CD4-positive, alpha-beta memory T cell (primary cell): ENCODE measurements around the gene GP2. TPM values are rescaled to one million over a fixed set of nuclear protein-coding genes. Genes with fewer than 3 reads are reported as not detected.

ENCODE experiments used
- CTCF ChIA-PET: fragments of 350-600 bp; sonication (Branson Sonifier 250); formaldehyde crosslinking; loops from one replicate; lab custom pipeline; 2021; ENCODE audit warnings: inconsistent platforms; ENCODE audit not compliant: partially characterized antibody; lab: Charles Lee
- POLR2A ChIA-PET: fragments of 350-600 bp; sonication (Branson Sonifier 250); formaldehyde crosslinking; loops from one replicate; lab custom pipeline; 2021; ENCODE audit not compliant: partially characterized antibody; lab: Charles Lee
- DNase-seq, 5 donors: peaks; one replicate each; pipeline versions ENCODE4 v3.0.0 to v3.0.0-alpha.2; 2020 to 2022; ENCODE audit warnings: mixed read lengths in 1 of 5
- H3K27ac ChIP-seq: one replicate; pipeline ENCODE4 v1.7.0; 2013; ENCODE audit warnings: low read depth, low read length
- H3K27me3 ChIP-seq: 2 replicates; pipeline ENCODE4 v1.7.0; 2013; ENCODE audit warnings: mild to moderate bottlenecking, low read length, moderate library complexity; ENCODE audit not compliant: insufficient read depth
- H3K36me3 ChIP-seq: 2 replicates; pipeline ENCODE4 v1.7.0; 2013; ENCODE audit warnings: mild to moderate bottlenecking, low read length, moderate library complexity; ENCODE audit not compliant: insufficient read depth
- H3K4me1 ChIP-seq: 2 replicates; pipeline ENCODE4 v1.7.0; 2013; ENCODE audit warnings: mild to moderate bottlenecking, low read length, moderate library complexity; ENCODE audit not compliant: insufficient read depth
- H3K4me3 ChIP-seq, 2 donors: one replicate each; pipeline ENCODE4 v1.7.0; 2013; ENCODE audit warnings: low read length in 2 of 2, mild to moderate bottlenecking in 1 of 2
- H3K9me3 ChIP-seq, 2 donors: one replicate each; pipeline ENCODE4 v1.7.0; 2013; ENCODE audit warnings: low read length in 2 of 2, control low read depth in 1 of 2; ENCODE audit not compliant: control insufficient read depth in 1 of 2
- H3K27ac Mint-ChIP-seq, 7 donors: one replicate each; pipeline ENCODE4 v1.8.0; 2020 to 2021; ENCODE audit warnings: mixed read lengths in 7 of 7, mild to moderate bottlenecking in 6 of 7, inconsistent platforms in 3 of 7, moderate library complexity in 3 of 7
- H3K27me3 Mint-ChIP-seq, 2 donors: one replicate each; pipeline ENCODE4 v1.8.0; 2020 to 2021; ENCODE audit warnings: mixed read lengths in 2 of 2
- H3K36me3 Mint-ChIP-seq, 2 donors: one replicate each; pipeline ENCODE4 v1.8.0; 2020 to 2021; ENCODE audit warnings: mixed read lengths in 2 of 2, inconsistent platforms in 1 of 2, mild to moderate bottlenecking in 1 of 2
- H3K4me1 Mint-ChIP-seq, 4 donors: one replicate each; pipeline ENCODE4 v1.8.0; 2020 to 2021; ENCODE audit warnings: mixed read lengths in 4 of 4, mild to moderate bottlenecking in 1 of 4
- H3K4me3 Mint-ChIP-seq, 8 donors: one replicate each; pipeline ENCODE4 v1.8.0; 2020 to 2021; ENCODE audit warnings: mixed read lengths in 8 of 8, mild to moderate bottlenecking in 7 of 8, moderate library complexity in 6 of 8, inconsistent platforms in 3 of 8
- H3K9me3 Mint-ChIP-seq, 8 donors: one replicate each; pipeline ENCODE4 v1.8.0; 2020 to 2021; ENCODE audit warnings: mixed read lengths in 8 of 8, mild to moderate bottlenecking in 5 of 8, inconsistent platforms in 3 of 8, moderate library complexity in 1 of 8
- intact Hi-C: fragments of 100-400 bp; cut with micrococcal nuclease; formaldehyde crosslinking; loops from one replicate; pipeline ENCODE4 v1.15.1; 2023
- polyA plus RNA-seq, 2 donors: library from polyadenylated mRNA; unstranded; fragments of 300-500 nt; fragmentation: Illumina TruSeq; gene quantifications; one replicate each; pipeline ENCODE4 v1.2.3, GENCODE V29; 2021
- total RNA-seq, 2 experiments: library from RNA; stranded (reverse); gene quantifications; one replicate each; pipeline ENCODE4 v1.2.3, GENCODE V29; 2021

GP2 gene
- total and polyA plus RNA-seq, 4 experiments from 2014 or later, result not detected

DNA sequence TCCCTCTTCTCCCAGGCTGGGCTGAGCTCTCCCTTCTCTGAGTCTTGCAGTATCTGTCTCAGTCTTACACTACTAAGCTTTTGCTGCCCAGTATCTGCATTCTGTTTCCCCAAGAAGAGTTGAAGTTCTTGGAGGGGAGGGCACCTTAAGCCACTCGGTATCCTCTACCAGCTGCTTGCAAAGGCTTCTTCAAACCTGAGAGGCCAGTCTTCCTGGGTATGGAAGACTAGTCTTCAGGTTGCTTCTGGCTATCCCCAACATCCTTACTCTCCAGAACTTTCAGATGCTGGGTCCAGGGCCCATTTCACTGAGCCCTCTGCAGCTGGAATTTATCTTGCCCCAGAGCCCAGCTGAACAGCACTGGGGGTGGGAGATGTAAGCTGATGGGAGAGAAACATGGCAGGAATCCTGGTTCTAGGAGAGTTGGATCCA is 20.1 kb downstream of the GP2 start:
- no peak overlapping the region for H3K4me3 ChIP-seq
- no peaks in the 10 kb centered on the region for H3K4me1 ChIP-seq
- Mint-ChIP-seq H3K4me1 (no peaks in the 10 kb centered on the region), H3K27ac (no peak overlapping the region), H3K27me3 (peaks cover 5 to 9% of the 10 kb centered on the region in 2 donors), H3K36me3 (no peaks in the 10 kb centered on the region), H3K4me3 (no peak overlapping the region), H3K9me3 (peaks cover 0 to 2% (median 0%) of the 10 kb centered on the region in 8 donors)
- intact Hi-C loops, result no loop called here
- no peak for DNase-seq
- H3K9me3 ChIP-seq, result no peaks in the 10 kb centered on the region
- H3K27me3 ChIP-seq, result no peaks in the 10 kb centered on the region
- no peaks in the 10 kb centered on the region for H3K36me3 ChIP-seq
- H3K27ac ChIP-seq, result no peak overlapping the region
- POLR2A ChIA-PET, result no interaction called here
- CTCF ChIA-PET, result no interaction called here

DNA sequence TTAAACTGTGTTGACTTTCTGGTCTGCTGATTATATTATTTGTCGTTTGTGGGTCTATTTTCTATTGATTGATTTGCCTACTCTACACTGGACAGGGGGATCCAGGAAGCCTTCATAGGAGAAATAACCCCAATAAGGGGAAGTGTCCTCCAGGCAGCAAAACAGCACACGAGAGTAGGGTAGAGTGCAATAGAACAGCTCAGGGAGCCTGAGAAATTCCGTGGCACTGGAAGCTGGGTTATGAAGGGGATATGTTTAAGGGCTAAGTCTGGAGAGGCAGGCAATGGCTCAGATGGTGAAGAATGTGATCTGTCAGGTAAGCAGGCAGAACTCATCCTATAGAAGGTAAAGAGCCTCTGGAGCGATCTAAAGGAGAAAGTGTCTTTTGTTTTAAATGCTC is 20.9 kb downstream of the GP2 start:
- intact Hi-C loops, result no loop called here
- H3K27me3 ChIP-seq, result no peaks in the 10 kb centered on the region
- no peaks in the 10 kb centered on the region for H3K36me3 ChIP-seq
- no peaks in the 10 kb centered on the region for H3K4me1 ChIP-seq
- Mint-ChIP-seq H3K9me3 (peaks cover 0 to 2% (median 0%) of the 10 kb centered on the region in 8 donors), H3K4me3 (no peak overlapping the region), H3K27me3 (peaks cover 5 to 9% of the 10 kb centered on the region in 2 donors), H3K36me3 (no peaks in the 10 kb centered on the region), H3K27ac (no peak overlapping the region), H3K4me1 (no peaks in the 10 kb centered on the region)
- no peak for DNase-seq
- POLR2A ChIA-PET, result no interaction called here
- CTCF ChIA-PET, result no interaction called here
- no peaks in the 10 kb centered on the region for H3K9me3 ChIP-seq
- no peak overlapping the region for H3K27ac ChIP-seq
- no peak overlapping the region for H3K4me3 ChIP-seq

DNA sequence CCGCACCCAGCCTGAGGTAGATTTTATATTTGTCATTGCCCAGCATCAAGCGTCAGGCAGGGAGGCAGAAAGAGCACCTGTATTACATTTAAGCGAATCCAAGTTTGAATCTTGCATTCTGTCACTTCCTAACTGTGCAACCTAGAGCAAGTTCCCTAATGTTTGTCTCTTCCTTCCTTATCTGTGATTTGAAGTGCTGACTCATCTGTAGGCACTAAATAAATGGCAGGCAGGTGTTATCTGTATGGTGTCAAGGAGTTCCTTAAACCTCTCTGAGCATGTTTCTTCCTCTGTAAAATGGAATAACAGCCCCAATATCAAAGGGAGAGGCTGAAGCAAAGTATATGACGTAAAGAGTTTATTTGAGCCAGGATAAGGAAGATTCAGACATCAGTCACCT is 24.3 kb downstream of the GP2 start:
- Histone ChIP-seq H3K27ac (no peak overlapping the region), H3K4me3 (no peak overlapping the region), H3K4me1 (no peaks in the 10 kb centered on the region), H3K36me3 (no peaks in the 10 kb centered on the region), H3K27me3 (no peaks in the 10 kb centered on the region), H3K9me3 (no peaks in the 10 kb centered on the region)
- intact Hi-C loops, result loop anchor here (5.0 kb wide), 2 partner anchors 396 to 746 kb away; partner anchors contain the start of gene VPS35L
- ChIA-PET CTCF (no interaction called here), POLR2A (no interaction called here)
- Mint-ChIP-seq H3K4me3 (no peak overlapping the region), H3K36me3 (no peaks in the 10 kb centered on the region), H3K9me3 (peaks cover 0 to 4% (median 0%) of the 10 kb centered on the region in 8 donors), H3K4me1 (peaks cover 0 to 4% (median 1%) of the 10 kb centered on the region in 4 donors), H3K27ac (no peak overlapping the region), H3K27me3 (peaks cover 9 to 12% of the 10 kb centered on the region in 2 donors)
- no peak for DNase-seq

DNA sequence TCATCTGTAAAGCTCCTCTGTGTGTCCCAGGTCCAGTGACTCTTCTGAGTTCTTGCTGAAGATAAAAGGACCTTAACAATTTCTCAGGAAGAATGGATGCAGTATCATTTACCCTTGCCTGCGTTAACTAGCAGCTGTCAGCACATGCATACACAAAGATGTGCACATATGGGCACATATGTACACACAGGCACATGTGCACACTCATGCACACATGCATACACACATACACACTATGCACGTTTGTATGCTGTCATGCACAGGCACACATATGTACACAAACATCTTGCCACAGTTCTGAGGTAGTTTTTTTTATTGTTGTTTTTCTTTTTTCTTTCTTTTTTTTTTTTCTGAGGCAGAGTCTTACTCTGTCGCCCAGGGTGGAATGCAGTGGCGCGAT is 24.9 kb downstream of the GP2 start:
- Mint-ChIP-seq H3K4me3 (no peak overlapping the region), H3K4me1 (peaks cover 0 to 4% (median 1%) of the 10 kb centered on the region in 4 donors), H3K9me3 (peaks cover 0 to 4% (median 0%) of the 10 kb centered on the region in 8 donors), H3K36me3 (no peaks in the 10 kb centered on the region), H3K27ac (no peak overlapping the region), H3K27me3 (peaks cover 9% of the 10 kb centered on the region in 2 donors)
- intact Hi-C loops, result loop anchor here (5.0 kb wide), 2 partner anchors 395 to 745 kb away; partner anchors contain the start of gene VPS35L
- Histone ChIP-seq H3K36me3 (no peaks in the 10 kb centered on the region), H3K27ac (no peak overlapping the region), H3K4me3 (no peak overlapping the region), H3K4me1 (no peaks in the 10 kb centered on the region), H3K27me3 (no peaks in the 10 kb centered on the region), H3K9me3 (no peaks in the 10 kb centered on the region)
- DNase-seq, result no peak
- ChIA-PET POLR2A (no interaction called here), CTCF (interaction anchor here (0.6 to 1.5 kb wide), 2 partner anchors 11 to 742 kb away, joined by 3 to 4 read pairs; no protein-coding TSS in a partner anchor)

- H3K27me3 Mint-ChIP-seq, result peaks cover 9% of the 10 kb centered on the region in 2 donors
- H3K4me1 Mint-ChIP-seq, result peaks cover 0 to 4% (median 1%) of the 10 kb centered on the region in 4 donors
- H3K36me3 ChIP-seq, result no peaks in the 10 kb centered on the region
- no peak for DNase-seq
- H3K9me3 Mint-ChIP-seq, result peaks cover 0 to 4% (median 0%) of the 10 kb centered on the region in 8 donors
- CTCF ChIA-PET, result interaction anchor here (0.6 to 3.5 kb wide), 3 partner anchors 10 to 742 kb away, joined by 3 to 25 read pairs (median 4); no protein-coding TSS in a partner anchor
- no peak overlapping the region for H3K4me3 Mint-ChIP-seq
- H3K36me3 Mint-ChIP-seq, result no peaks in the 10 kb centered on the region
- H3K27me3 ChIP-seq, result no peaks in the 10 kb centered on the region
- H3K9me3 ChIP-seq, result no peaks in the 10 kb centered on the region
- POLR2A ChIA-PET, result no interaction called here
- no peaks in the 10 kb centered on the region for H3K4me1 ChIP-seq
- intact Hi-C loops, result loop anchor here (5.0 kb wide), 2 partner anchors 395 to 745 kb away; partner anchors contain the start of gene VPS35L
- H3K27ac Mint-ChIP-seq, result no peak overlapping the region
- H3K27ac ChIP-seq, result no peak overlapping the region
- no peak overlapping the region for H3K4me3 ChIP-seq
Observed at GRCh38 chr16:20301840-20302239, 25.5 kb downstream of the GP2 start.

GRCh38 chr16:20300312-20301097 is 26.8 kb downstream of the GP2 start:
- no peak overlapping the region for H3K4me3 ChIP-seq
- no peak overlapping the region for H3K4me3 Mint-ChIP-seq
- intact Hi-C loops, result loop anchor here (5.0 kb wide), 2 partner anchors 393 to 743 kb away; partner anchors contain the start of gene VPS35L
- H3K9me3 Mint-ChIP-seq, result peaks cover 0 to 4% (median 0%) of the 10 kb centered on the region in 8 donors
- no peaks in the 10 kb centered on the region for H3K9me3 ChIP-seq
- H3K36me3 Mint-ChIP-seq, result no peaks in the 10 kb centered on the region
- no peaks in the 10 kb centered on the region for H3K27me3 ChIP-seq
- H3K4me1 ChIP-seq, result no peaks in the 10 kb centered on the region
- no peak overlapping the region for H3K27ac Mint-ChIP-seq
- ChIA-PET CTCF (interaction anchor here (1.3 to 3.5 kb wide), 5 partner anchors 8 to 393 kb away, joined by 3 to 25 read pairs (median 4); no protein-coding TSS in a partner anchor), POLR2A (no interaction called here)
- no peak overlapping the region for H3K27ac ChIP-seq
- DNase-seq, result peak in 4 of 5 donors; percentile 1 to 4 (median 2)
- H3K27me3 Mint-ChIP-seq, result peaks cover 4 to 6% of the 10 kb centered on the region in 2 donors
- no peaks in the 10 kb centered on the region for H3K36me3 ChIP-seq
- H3K4me1 Mint-ChIP-seq, result peaks cover 0 to 4% (median 1%) of the 10 kb centered on the region in 4 donors

DNA sequence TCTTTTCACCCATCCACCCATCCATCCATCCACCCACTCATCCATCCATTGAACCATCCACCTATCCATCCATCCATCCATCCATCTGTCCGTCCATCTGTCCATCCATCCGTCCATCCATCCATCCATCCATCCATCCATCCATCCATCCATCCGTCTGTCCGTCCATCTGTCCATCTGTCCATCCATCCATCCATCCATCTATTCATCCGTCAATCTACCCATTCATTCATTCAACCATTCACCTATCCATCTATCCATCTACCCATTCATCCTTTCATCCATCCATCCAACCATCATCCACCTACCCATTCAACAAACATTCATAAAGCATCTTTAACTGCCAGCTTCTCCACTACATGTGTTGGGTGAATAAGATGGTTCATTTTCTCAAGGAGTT is 28.9 kb downstream of the GP2 start:
- intact Hi-C loops, result no loop called here
- CTCF ChIA-PET, result interaction anchor here (3.5 kb wide), 1 partner anchor 391 kb away, joined by 25 read pairs; no protein-coding TSS in a partner anchor

More for the DNA sequence above, 28.9 kb downstream of the GP2 start:
- no peak for DNase-seq
- Histone ChIP-seq H3K4me1 (no peaks in the 10 kb centered on the region), H3K36me3 (no peaks in the 10 kb centered on the region), H3K27ac (no peak overlapping the region), H3K9me3 (no peaks in the 10 kb centered on the region), H3K27me3 (no peaks in the 10 kb centered on the region), H3K4me3 (no peak overlapping the region)
- no peaks in the 10 kb centered on the region for H3K36me3 Mint-ChIP-seq
- POLR2A ChIA-PET, result interaction anchor here (0.6 kb wide), 1 partner anchor 1262 kb away, joined by 3 read pairs; no protein-coding TSS in a partner anchor
- H3K9me3 Mint-ChIP-seq, result peaks cover 0 to 2% (median 0%) of the 10 kb centered on the region in 8 donors
- H3K4me1 Mint-ChIP-seq, result peaks cover 0 to 4% (median 1%) of the 10 kb centered on the region in 4 donors
- H3K4me3 Mint-ChIP-seq, result peak overlapping the region in 1 of 8 donors; percentile 18
- no peak overlapping the region for H3K27ac Mint-ChIP-seq
- H3K27me3 Mint-ChIP-seq, result peaks cover 3 to 7% of the 10 kb centered on the region in 2 donors
